Measurements from ENCODE around the gene XRCC4.
"Not testable (repeated sequence)": the region's sequence is repeated elsewhere in the genome, so short reads cannot be mapped to it uniquely, and the experiment has no call there.

Gene XRCC4

DNA sequence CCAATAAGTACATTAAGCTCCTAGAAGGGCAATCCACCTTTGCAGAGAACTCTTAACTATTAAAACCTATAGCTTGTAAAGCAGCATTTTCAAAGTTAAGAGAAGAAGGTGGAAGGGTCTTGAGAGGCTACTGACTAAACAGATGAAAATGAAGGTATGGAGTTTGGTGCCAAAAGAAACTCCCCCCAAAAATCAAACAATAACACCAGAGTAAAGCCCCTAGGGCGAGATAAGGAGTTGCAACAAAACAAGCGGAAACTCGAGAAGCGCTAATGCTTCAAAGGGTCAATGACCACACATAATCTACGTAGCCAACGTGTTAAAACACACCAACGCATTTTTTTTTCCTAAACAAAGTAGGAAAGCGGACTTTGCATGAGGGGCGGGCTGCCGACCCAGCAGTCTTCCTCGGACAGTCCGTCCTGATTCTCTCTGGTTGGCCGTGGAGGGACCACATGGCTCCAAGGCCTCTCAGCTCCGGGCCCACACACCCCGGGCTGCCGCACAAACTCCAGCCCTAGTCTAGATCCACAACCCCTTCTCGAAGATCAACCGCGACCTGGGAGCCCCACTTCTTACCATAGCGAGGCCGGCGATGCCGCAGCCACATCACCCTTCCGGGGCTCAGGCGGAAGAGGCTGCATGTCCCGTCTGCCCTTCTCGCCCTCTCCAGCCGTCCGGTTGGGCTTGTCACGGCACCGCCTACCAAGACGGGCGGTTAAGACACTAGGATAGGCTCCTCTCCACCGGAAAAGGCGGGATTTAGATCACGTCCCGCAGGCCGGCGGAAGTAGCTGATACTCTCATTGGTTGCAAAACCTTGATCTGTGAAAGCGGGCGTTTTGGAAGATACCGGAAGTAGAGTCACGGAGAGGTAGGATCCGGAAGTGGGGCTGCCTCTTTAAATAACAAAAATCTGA is at the start of gene XRCC4, which contains the start of gene TMEM167A:
XRCC4 (plus strand) TSS at position 806 of the 920 bp plus-strand sequence. CDS start 27,373 bp downstream, outside the sequence.
TMEM167A (minus strand) TSS at position 653 of the 920 bp plus-strand sequence; CDS start at position 582, 71 bp downstream.
- peak; percentile 76 to 81 (median 79) for DNase-seq (ENCODE audit: low read depth in 3 of 3, low spot score in 1 of 3)

DNA sequence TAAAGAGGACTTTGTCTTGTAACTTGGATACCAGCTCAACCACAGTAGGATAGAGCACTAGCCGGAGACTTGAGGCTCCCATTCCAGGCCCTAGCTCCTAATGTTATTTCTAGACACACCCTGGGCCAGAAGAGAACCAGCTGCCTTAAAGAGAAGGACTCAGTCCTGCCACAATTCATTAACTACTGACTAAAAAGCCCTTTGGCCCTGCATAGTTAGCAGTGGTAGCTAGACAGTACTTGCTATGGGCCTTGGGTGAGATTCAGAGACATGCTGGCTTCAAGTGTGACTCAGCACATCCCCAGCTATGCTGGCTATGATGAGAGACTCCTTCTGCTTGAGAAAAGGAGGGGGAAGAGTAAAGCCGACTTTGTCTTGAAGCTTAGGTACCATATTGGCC is 47.4 kb upstream of the XRCC4 start:
- no peak for DNase-seq (ENCODE audit: low read depth in 3 of 3, low spot score in 1 of 3)

DNA sequence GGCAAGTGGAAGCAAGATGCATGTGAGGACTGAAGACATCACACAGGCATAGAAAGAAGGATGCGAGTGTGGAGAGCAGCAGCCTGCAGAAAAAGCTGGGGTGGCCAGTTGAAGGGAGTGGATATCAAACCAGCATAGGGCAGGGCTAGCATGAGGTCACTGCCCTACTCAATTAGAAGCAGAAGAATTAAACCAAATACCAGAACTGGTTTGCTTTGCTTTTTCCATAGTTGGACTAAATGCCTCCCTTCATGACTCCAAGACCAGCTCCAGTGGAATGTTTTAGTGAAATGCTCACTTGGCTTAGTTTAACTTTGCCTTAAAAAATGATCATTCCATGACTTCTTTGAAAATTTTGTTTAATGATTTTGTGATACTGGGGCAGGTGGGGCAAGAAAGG is 46.0 kb upstream of the XRCC4 start:
- DNase-seq (ENCODE audit: low read depth in 3 of 3, low spot score in 1 of 3), result no peak

DNA sequence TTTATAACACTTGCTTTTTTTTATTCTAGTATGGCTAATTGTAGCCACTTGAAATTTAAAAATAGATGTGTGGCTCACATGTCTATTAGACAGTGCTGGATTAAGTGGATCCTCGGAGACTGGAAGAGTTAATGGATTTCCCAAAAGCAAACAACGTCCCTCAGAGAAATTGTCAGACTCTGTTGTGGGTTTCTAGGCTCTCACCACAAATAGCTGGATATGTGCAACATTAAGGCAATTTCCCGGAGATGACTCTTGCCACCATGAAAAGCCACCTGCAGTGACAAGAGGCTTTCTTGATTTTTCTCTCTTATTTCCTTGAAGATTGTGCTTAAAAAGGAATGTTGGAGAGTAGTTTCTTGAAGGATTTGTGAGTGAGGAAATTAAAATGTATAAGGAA is 43.3 kb upstream of the XRCC4 start:
- DNase-seq (ENCODE audit: low read depth in 3 of 3, low spot score in 1 of 3), result no peak

- no peak for DNase-seq (ENCODE audit: low read depth in 3 of 3, low spot score in 1 of 3)
These were observed 42.7 kb upstream of the XRCC4 start for GRCh38 chr5:83034528-83035207.

- DNase-seq (ENCODE audit: low read depth in 3 of 3, low spot score in 1 of 3), result no peak
These were observed 41.8 kb upstream of the XRCC4 start for GRCh38 chr5:83035373-83036100.

DNA sequence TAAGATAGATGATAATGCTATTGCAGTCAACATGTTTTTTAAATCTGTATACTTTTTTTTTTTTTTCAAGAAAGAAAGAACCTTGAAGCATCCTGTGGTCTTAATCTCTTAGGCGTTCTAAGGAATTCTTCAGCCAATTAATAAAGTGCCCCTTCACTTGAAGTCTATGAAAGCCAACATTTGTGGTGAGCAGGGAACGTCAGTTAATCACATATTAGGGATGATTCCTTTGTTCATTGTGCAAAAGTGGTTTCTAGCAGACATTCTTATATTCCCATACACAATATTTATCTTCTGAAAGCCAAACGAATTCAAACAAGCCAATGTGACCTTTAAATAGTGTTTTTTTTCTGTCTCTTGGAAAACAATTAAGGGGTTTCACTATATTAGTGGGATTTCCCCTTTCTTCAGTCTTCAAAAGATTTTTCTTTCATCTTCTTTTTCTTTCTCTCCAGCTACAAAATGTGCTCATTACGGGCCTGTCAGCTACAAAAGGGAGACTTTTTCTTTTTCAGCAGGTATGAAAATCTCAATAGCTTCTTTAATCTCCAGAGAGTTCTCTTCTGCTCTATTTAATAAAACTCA is 40.3 kb upstream of the XRCC4 start:
- DNase-seq (ENCODE audit: low read depth in 3 of 3, low spot score in 1 of 3), result no peak

GRCh38 chr5:83038924-83039323 is 38.4 kb upstream of the XRCC4 start:
- no peak for DNase-seq (ENCODE audit: low read depth in 3 of 3, low spot score in 1 of 3)

DNA sequence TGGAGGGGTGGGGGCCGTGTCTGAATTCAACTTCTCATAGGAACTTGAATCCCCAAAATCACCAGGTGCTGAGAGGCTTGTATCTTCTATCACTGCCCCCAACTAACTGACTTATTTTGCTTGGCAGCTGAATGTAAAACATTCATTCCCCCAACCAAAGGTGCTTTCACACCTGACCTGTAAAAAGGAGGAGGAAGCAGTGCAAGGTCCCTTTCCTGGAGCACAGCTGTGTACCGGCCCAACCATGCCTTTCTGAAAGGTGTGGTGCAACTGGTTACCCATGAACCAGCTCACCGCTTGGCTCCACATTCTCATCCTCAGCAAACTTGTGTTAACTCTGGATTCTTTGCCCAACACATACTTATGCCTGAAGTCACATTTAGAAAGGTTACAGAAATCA is 34.8 kb upstream of the XRCC4 start:
- no peak for DNase-seq (ENCODE audit: low read depth in 3 of 3, low spot score in 1 of 3)

- no peak for DNase-seq (ENCODE audit: low read depth in 3 of 3, low spot score in 1 of 3)
These were observed 32.4 kb upstream of the XRCC4 start for GRCh38 chr5:83044926-83045325.

DNA sequence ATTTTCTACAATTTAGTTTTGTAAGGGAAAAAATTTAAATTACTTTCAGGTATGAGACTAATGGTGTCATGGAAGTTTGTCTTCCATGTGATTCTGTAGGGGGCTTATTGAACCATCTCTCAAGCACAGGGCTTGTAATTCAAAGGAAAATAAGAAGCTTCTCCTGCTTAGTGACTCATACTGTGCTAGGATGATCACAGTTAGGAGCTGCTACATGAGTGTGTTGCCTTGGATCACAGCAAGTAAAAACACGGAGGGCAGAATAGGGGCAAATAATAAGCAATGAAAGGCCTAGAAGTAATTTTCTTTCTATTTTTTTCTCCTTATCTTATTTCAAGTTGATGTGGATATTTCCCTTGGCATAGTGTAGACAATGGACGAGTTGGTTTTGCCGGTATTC is 29.1 kb upstream of the XRCC4 start:
- DNase-seq (ENCODE audit: low read depth in 3 of 3, low spot score in 1 of 3), result no peak

- DNase-seq (ENCODE audit: low read depth in 3 of 3, low spot score in 1 of 3), result no peak
These were observed 28.5 kb upstream of the XRCC4 start for GRCh38 chr5:83048811-83049210.

GRCh38 chr5:83049370-83049885 is 27.9 kb upstream of the XRCC4 start:
- DNase-seq (ENCODE audit: low read depth in 3 of 3, low spot score in 1 of 3), result no peak

GRCh38 chr5:83050723-83051340 is 26.5 kb upstream of the XRCC4 start:
- no peak for DNase-seq (ENCODE audit: low read depth in 3 of 3, low spot score in 1 of 3)

DNA sequence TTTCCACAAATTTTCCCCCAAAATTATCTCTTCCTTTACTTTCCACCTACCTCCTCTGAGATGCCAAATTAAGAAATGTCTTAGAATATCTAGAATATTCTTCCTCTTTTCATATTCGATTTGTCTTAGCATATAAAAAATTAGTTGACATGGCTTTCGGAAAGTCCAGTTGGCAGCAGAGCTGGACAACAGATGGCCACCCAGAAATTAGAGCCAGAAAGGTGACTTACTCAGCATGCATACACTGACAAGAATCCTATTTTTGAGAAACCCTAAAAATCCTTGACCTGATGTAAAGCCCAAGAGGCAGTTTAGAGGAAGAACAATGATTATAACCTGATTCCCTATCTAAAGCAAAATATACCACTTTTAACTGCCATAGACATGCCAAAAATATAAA is 22.2 kb upstream of the XRCC4 start:
- no peak for DNase-seq (ENCODE audit: low read depth in 3 of 3, low spot score in 1 of 3)

GRCh38 chr5:83058726-83059125 is 18.6 kb upstream of the XRCC4 start:
- DNase-seq (ENCODE audit: low read depth in 3 of 3, low spot score in 1 of 3), result no peak

DNA sequence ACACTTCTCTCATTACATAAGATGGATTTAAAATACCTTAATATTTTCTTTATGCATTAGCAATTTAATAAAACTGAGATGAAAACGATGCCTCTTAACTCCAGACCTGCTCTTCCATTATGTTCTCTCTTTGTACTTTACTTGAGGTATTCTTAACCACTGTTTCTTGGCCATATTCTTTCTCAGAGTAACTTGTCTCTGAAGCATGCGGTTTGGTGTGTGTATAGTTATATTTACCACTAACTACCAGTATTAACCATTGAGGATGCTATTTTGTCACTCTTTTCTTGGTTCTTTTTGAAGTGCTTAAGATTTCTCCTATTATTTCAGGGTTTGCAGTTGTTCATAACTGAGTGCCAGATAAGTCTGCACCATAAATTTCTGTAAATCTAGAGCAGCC is 18.0 kb upstream of the XRCC4 start:
- DNase-seq (ENCODE audit: low read depth in 3 of 3, low spot score in 1 of 3), result no peak

DNA sequence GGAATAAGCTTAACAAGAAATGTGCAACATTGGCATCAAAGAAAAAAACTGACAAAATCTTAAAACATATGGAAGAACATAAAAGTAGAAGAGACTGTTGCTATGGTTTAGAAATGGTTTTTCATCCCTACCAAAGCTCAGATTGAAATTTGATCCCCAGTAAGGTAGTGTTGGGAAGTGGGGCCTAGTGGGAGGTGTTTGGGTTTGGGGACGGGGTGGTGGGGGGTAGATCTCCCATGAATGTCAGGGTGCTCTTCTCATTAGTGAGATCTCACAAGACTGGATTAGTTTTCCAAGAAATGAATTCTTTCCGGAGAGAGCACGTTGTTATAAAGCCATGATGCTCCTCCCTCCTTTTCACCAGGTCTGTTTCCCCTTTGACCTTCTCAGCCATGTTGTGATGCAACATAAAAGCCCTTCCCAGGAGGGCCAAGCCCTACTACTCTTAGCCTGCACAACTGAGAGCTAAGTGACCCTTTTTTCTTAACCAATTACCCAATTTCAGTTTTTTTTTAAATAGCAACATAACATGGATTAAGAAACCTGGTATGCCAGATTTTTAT is 10.7 kb upstream of the XRCC4 start:
- DNase-seq (ENCODE audit: low read depth in 3 of 3, low spot score in 1 of 3), result no peak

DNA sequence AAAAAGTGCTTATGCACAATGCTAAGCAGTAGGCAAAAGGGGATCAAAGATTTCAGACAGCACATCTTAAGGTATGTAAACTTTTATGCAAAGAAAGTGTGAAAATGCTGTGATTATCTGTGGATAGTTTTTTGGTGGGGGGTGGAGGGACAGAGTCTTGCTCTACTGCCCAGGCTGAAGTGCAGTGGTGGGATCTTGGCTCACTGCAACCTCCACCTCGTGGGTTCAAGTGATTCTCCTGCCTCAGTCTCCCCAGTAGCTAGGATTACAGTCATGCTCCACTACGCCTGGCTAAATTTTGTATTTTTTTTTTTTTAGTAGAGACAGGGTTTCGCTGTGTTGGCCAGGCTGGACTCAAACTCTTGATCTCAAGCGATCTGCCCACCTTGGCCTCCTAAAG is 10.0 kb upstream of the XRCC4 start:
- not testable (repeated sequence) for DNase-seq (ENCODE audit: low read depth in 3 of 3, low spot score in 1 of 3)

DNA sequence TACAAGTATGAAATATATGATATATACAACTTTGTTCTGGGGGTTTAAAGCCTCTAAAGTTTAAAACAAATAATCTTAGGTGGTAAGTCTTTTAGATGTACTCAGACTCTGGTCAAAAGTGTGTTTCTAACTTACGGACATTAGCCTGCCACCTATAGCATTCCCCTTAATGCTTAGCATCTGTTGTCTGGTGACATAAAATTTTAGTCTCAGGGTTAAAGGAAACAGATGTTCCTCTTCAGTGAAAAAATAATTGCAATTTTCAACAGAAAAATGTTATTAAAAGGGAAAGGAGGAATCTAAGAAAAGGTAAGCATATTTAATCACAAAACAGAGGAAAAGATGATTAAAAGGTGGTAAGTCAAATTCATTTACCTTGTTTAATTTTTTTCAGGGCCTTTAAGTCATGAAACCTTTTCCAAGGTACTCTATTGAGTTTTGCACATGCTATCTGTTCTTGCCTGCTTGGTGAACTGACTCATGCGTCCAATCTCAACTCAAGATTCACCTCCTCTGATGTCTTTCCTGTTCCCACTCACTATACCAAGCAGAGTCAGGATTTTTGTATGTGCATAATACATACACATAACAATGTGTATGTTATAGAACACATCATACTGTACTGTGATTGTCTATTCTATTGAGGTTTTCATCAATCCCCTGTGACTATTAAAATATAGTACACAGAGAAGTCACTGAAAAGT is 8.1 kb upstream of the XRCC4 start:
- DNase-seq (ENCODE audit: low read depth in 3 of 3, low spot score in 1 of 3), result no peak
